NCI-H2227 (cell line): ENCODE measurements around the gene ZNF438.
"Not testable (repeated sequence)": the region's sequence is repeated elsewhere in the genome, so short reads cannot be mapped to it uniquely, and the experiment has no call there.

Experiments
- DNase-seq: peaks from one replicate; lab custom pipeline; 2025; ENCODE audit not compliant: unreplicated experiment; lab: John Stamatoyannopoulos, UW

The ZNF438 gene

GRCh38 chr10:30940256-30940655, 91.4 kb downstream of the ZNF438 start:
- no peak for DNase-seq

- DNase-seq: no peak
Observed at GRCh38 chr10:30939643-30940251, 91.9 kb downstream of the ZNF438 start.

- no peak for DNase-seq
Observed at GRCh38 chr10:30935078-30935477, 96.6 kb downstream of the ZNF438 start.

GRCh38 chr10:30931094-30931493, 100.6 kb downstream of the ZNF438 start:
- DNase-seq: no peak

GRCh38 chr10:30929901-30930520, 101.7 kb downstream of the ZNF438 start:
- no peak for DNase-seq

- not testable (repeated sequence) for DNase-seq
Observed at GRCh38 chr10:30929311-30929729, 102.3 kb downstream of the ZNF438 start.

- no peak for DNase-seq
Observed at GRCh38 chr10:30928742-30929141, 102.9 kb downstream of the ZNF438 start.

GRCh38 chr10:30918651-30919050, 113.0 kb downstream of the ZNF438 start:
- DNase-seq: no peak

- DNase-seq: no peak
Observed at GRCh38 chr10:30917789-30918188, 113.9 kb downstream of the ZNF438 start.

- no peak for DNase-seq
Observed at GRCh38 chr10:30917067-30917466, 114.6 kb downstream of the ZNF438 start.

- DNase-seq: no peak
Observed at GRCh38 chr10:30915146-30915545, 116.5 kb downstream of the ZNF438 start.

- no peak for DNase-seq
Observed at GRCh38 chr10:30911303-30911863, 120.3 kb downstream of the ZNF438 start.

- DNase-seq: no peak
Observed at GRCh38 chr10:30903397-30904138, 128.1 kb downstream of the ZNF438 start.

GRCh38 chr10:30902621-30903396, 128.9 kb downstream of the ZNF438 start:
- no peak for DNase-seq

GRCh38 chr10:30901487-30901886, 130.2 kb downstream of the ZNF438 start:
- not testable (repeated sequence) for DNase-seq

GRCh38 chr10:30898964-30899363, 132.7 kb downstream of the ZNF438 start:
- no peak for DNase-seq

- no peak for DNase-seq
Observed at GRCh38 chr10:30897547-30897946, 134.1 kb downstream of the ZNF438 start.

- DNase-seq: no peak
Observed at GRCh38 chr10:30897048-30897447, 134.6 kb downstream of the ZNF438 start.

- no peak for DNase-seq
Observed at GRCh38 chr10:30894221-30894620, 137.4 kb downstream of the ZNF438 start.

GRCh38 chr10:30893208-30893607, 138.5 kb downstream of the ZNF438 start:
- no peak for DNase-seq

GRCh38 chr10:30887839-30888238, 143.8 kb downstream of the ZNF438 start:
- DNase-seq: no peak
